CD4-positive, alpha-beta T cell (primary cell): ENCODE measurements around the gene SAMD8. TPM values are rescaled to one million over a fixed set of nuclear protein-coding genes. Genes with fewer than 3 reads are reported as not detected.
"Not testable (repeated sequence)": the region's sequence is repeated elsewhere in the genome, so short reads cannot be mapped to it uniquely, and the experiment has no call there.

ENCODE experiments used
- ATAC-seq: fragments of 200-7000 bp; cut with Tn5 transposase; one replicate; pipeline ENCODE4 v1.10.0; 2022; ENCODE audit warnings: mild to moderate bottlenecking; ENCODE audit not compliant: poor library complexity
- CTCF ChIA-PET: fragments of 350-600 bp; sonication (Branson Sonifier 250); formaldehyde crosslinking; loops from one replicate; lab custom pipeline; 2021; ENCODE audit warnings: antibody characterized with exemption, inconsistent platforms; lab: Charles Lee
- POLR2A ChIA-PET: fragments of 350-600 bp; sonication (Branson Sonifier 250); formaldehyde crosslinking; loops from one replicate; lab custom pipeline; 2021; ENCODE audit warnings: antibody characterized with exemption, inconsistent platforms; lab: Charles Lee
- DNase-seq, 14 experiments: peaks; one replicate each; pipeline ENCODE4 v3.0.0-alpha.2; 2013 to 2020; ENCODE audit warnings: mixed read lengths in 2 of 14
- H3K27ac ChIP-seq, 2 donors: one replicate each; pipeline versions ENCODE4 v1.5.1 to v1.7.0; 2013; ENCODE audit warnings: low read length in 2 of 2, low read depth in 1 of 2, mild to moderate bottlenecking in 1 of 2
- H3K27me3 ChIP-seq, 2 experiments: 1 replicate in 1 of 2; 2 replicates in 1 of 2; pipeline versions ENCODE4 v1.6.1 to v1.7.0; 2013; ENCODE audit warnings: low read length in 2 of 2, control low read depth in 1 of 2, mild to moderate bottlenecking in 1 of 2, moderate library complexity in 1 of 2; ENCODE audit not compliant: insufficient read depth in 2 of 2, control insufficient read depth in 1 of 2
- H3K36me3 ChIP-seq: one replicate; pipeline ENCODE4 v1.6.1; 2013; ENCODE audit warnings: low read length, control low read depth; ENCODE audit not compliant: insufficient read depth
- H3K4me1 ChIP-seq: one replicate; pipeline ENCODE4 v1.6.1; 2013; ENCODE audit warnings: low read length, control low read depth; ENCODE audit not compliant: insufficient read depth
- H3K4me3 ChIP-seq: one replicate; pipeline ENCODE4 v1.5.1; 2013; ENCODE audit warnings: mild to moderate bottlenecking, low read length, moderate library complexity
- H3K9me3 ChIP-seq, 2 experiments: 1 replicate in 1 of 2; 2 replicates in 1 of 2; pipeline versions ENCODE4 v1.6.1 to v1.7.0; 2013; ENCODE audit warnings: low read length in 2 of 2, mild to moderate bottlenecking in 2 of 2, control low read depth in 1 of 2, moderate library complexity in 1 of 2; ENCODE audit not compliant: control insufficient read depth in 1 of 2, insufficient read depth in 1 of 2
- H3K27ac Mint-ChIP-seq: one replicate; pipeline ENCODE4 v1.8.0; 2020; ENCODE audit warnings: mixed read lengths
- H3K27me3 Mint-ChIP-seq: one replicate; pipeline ENCODE4 v1.8.0; 2021; ENCODE audit warnings: mixed read lengths
- H3K36me3 Mint-ChIP-seq: one replicate; pipeline ENCODE4 v1.8.0; 2021; ENCODE audit warnings: low read depth, mixed read lengths
- H3K4me1 Mint-ChIP-seq: one replicate; pipeline ENCODE4 v1.8.0; 2021; ENCODE audit warnings: low read depth, mixed read lengths
- H3K4me3 Mint-ChIP-seq: one replicate; pipeline ENCODE4 v1.8.0; 2020; ENCODE audit warnings: mild to moderate bottlenecking, mixed read lengths
- H3K9me3 Mint-ChIP-seq: one replicate; pipeline ENCODE4 v1.8.0; 2020; ENCODE audit warnings: mixed read lengths
- CTCF ChIP-seq: fragments of 200-600 bp; IDR thresholded peaks from one replicate; pipeline ENCODE4 v1.8.0; 2022; ENCODE audit warnings: antibody characterized with exemption, mild to moderate bottlenecking
- intact Hi-C, 2 experiments: fragments of 100-400 bp; cut with DNase I in 1 of 2; cut with micrococcal nuclease in 1 of 2; formaldehyde crosslinking; loops; one replicate each; pipeline versions ENCODE4 v1.15.1 to v1.9.0; 2023 to 2025; cut with DNase I, micrococcal nuclease
- total RNA-seq, 174 experiments: library from RNA in 2 of 174; stranded (reverse) in 2 of 174; gene quantifications; one replicate each; pipeline ENCODE4 v1.2.3 and lab custom pipeline; 2021 to 2026

SAMD8 gene
- total RNA-seq, 2 experiments from 2014 or later, result 34.1 to 37.4 TPM

- no peaks in the 10 kb centered on the region for H3K9me3 ChIP-seq
- Mint-ChIP-seq H3K4me3 (no peak overlapping the region), H3K4me1 (no peaks in the 10 kb centered on the region), H3K27me3 (no peaks in the 10 kb centered on the region), H3K36me3 (no peaks in the 10 kb centered on the region), H3K9me3 (no peaks in the 10 kb centered on the region), H3K27ac (no peak overlapping the region)
- H3K27me3 ChIP-seq, result no peaks in the 10 kb centered on the region
- ChIA-PET POLR2A (interaction anchor here (1.4 kb wide), 1 partner anchor 15 kb away, joined by 5 read pairs; no protein-coding TSS in a partner anchor), CTCF (interaction anchor here (1.2 to 1.5 kb wide), 2 partner anchors 36 to 41 kb away, joined by 3 to 5 read pairs; partner anchors contain the start of gene COMTD1)
- no peak for TF ChIP-seq CTCF
- H3K4me3 ChIP-seq, result no peak overlapping the region
- no peaks in the 10 kb centered on the region for H3K4me1 ChIP-seq
- DNase-seq (no peak), ATAC-seq (no peak)
- intact Hi-C loops, result no loop called here
- H3K36me3 ChIP-seq, result no peaks in the 10 kb centered on the region
- no peak overlapping the region for H3K27ac ChIP-seq
Observed at GRCh38 chr10:75195035-75195763, 83.7 kb downstream of the SAMD8 start.

GRCh38 chr10:75197066-75197465, 85.6 kb downstream of the SAMD8 start:
- H3K4me3 Mint-ChIP-seq, result no peak overlapping the region
- Histone ChIP-seq H3K4me3 (no peak overlapping the region), H3K27ac (no peak overlapping the region), H3K9me3 (no peaks in the 10 kb centered on the region), H3K27me3 (no peaks in the 10 kb centered on the region), H3K4me1 (no peaks in the 10 kb centered on the region), H3K36me3 (no peaks in the 10 kb centered on the region)
- ChIA-PET POLR2A (no interaction called here), CTCF (no interaction called here)
- H3K9me3 Mint-ChIP-seq, result no peaks in the 10 kb centered on the region
- no peaks in the 10 kb centered on the region for H3K36me3 Mint-ChIP-seq
- DNase-seq (no peak), ATAC-seq (no peak)
- intact Hi-C loops, result no loop called here
- H3K27ac Mint-ChIP-seq, result no peak overlapping the region
- no peak for TF ChIP-seq CTCF
- H3K4me1 Mint-ChIP-seq, result no peaks in the 10 kb centered on the region
- H3K27me3 Mint-ChIP-seq, result no peaks in the 10 kb centered on the region

GRCh38 chr10:75197906-75198305, 86.5 kb downstream of the SAMD8 start:
- ATAC-seq (no peak), DNase-seq (no peak)
- no peak for TF ChIP-seq CTCF
- intact Hi-C loops, result no loop called here
- Mint-ChIP-seq H3K36me3 (no peaks in the 10 kb centered on the region), H3K27ac (no peak overlapping the region), H3K4me1 (no peaks in the 10 kb centered on the region), H3K9me3 (no peaks in the 10 kb centered on the region), H3K4me3 (no peak overlapping the region), H3K27me3 (no peaks in the 10 kb centered on the region)
- H3K36me3 ChIP-seq, result no peaks in the 10 kb centered on the region
- no peak overlapping the region for H3K4me3 ChIP-seq
- ChIA-PET POLR2A (no interaction called here), CTCF (interaction anchor here (2.2 kb wide), 1 partner anchor 38 kb away, joined by 5 read pairs; the partner anchor contains the start of gene COMTD1)
- no peaks in the 10 kb centered on the region for H3K9me3 ChIP-seq
- H3K27ac ChIP-seq, result no peak overlapping the region
- H3K27me3 ChIP-seq, result no peaks in the 10 kb centered on the region
- H3K4me1 ChIP-seq, result no peaks in the 10 kb centered on the region

GRCh38 chr10:75199949-75200348, 88.5 kb downstream of the SAMD8 start:
- H3K27ac Mint-ChIP-seq, H3K27me3 Mint-ChIP-seq, DNase-seq, H3K9me3 Mint-ChIP-seq, H3K27me3 ChIP-seq, intact Hi-C loops, H3K36me3 ChIP-seq, H3K9me3 ChIP-seq, ATAC-seq, H3K36me3 Mint-ChIP-seq, H3K27ac ChIP-seq, H3K4me3 ChIP-seq, H3K4me3 Mint-ChIP-seq, H3K4me1 Mint-ChIP-seq, H3K4me1 ChIP-seq: not testable (repeated sequence)
- ChIA-PET CTCF (interaction anchor here (2.4 kb wide), 1 partner anchor 12 kb away, joined by 9 read pairs; no protein-coding TSS in a partner anchor), POLR2A (interaction anchor here (1.0 kb wide), 1 partner anchor 1024 kb away, joined by 3 read pairs; no protein-coding TSS in a partner anchor)
